IPS-18c (cell line): ENCODE measurements around the gene SLC7A1.

Experiments used
- H3K4me3 ChIP-seq: 2 replicates; pipeline ENCODE4 v1.7.0; 2013; ENCODE audit warnings: low read depth, mild to moderate bottlenecking, low read length, moderate library complexity; ENCODE audit not compliant: insufficient read depth
- H3K9me3 ChIP-seq: one replicate; pipeline ENCODE4 v1.6.1; 2013; ENCODE audit warnings: mild to moderate bottlenecking, low read length, moderate library complexity; ENCODE audit not compliant: control insufficient read depth, insufficient read depth

Gene SLC7A1

GRCh38 chr13:29509999-29510589, 85.4 kb downstream of the SLC7A1 start:
- Histone ChIP-seq H3K4me3 (no peak overlapping the region), H3K9me3 (no peaks in the 10 kb centered on the region)

GRCh38 chr13:29508876-29509252, 86.6 kb downstream of the SLC7A1 start:
- H3K4me3 ChIP-seq = no peak overlapping the region
- no peaks in the 10 kb centered on the region for H3K9me3 ChIP-seq

GRCh38 chr13:29508130-29508875, 87.2 kb downstream of the SLC7A1 start:
- H3K4me3 ChIP-seq = no peak overlapping the region
- no peaks in the 10 kb centered on the region for H3K9me3 ChIP-seq

GRCh38 chr13:29507356-29507755, 88.1 kb downstream of the SLC7A1 start:
- H3K4me3 ChIP-seq = no peak overlapping the region
- H3K9me3 ChIP-seq = no peaks in the 10 kb centered on the region

- no peaks in the 10 kb centered on the region for H3K9me3 ChIP-seq
- H3K4me3 ChIP-seq = no peak overlapping the region
Observed at GRCh38 chr13:29505950-29506349, 89.5 kb downstream of the SLC7A1 start.

GRCh38 chr13:29505511-29505910, 90.0 kb downstream of the SLC7A1 start:
- no peak overlapping the region for H3K4me3 ChIP-seq
- no peaks in the 10 kb centered on the region for H3K9me3 ChIP-seq

- Histone ChIP-seq H3K4me3 (no peak overlapping the region), H3K9me3 (no peaks in the 10 kb centered on the region)
Observed at GRCh38 chr13:29504691-29505090, 90.8 kb downstream of the SLC7A1 start.

- H3K4me3 ChIP-seq = peak overlapping the region; percentile 32
- no peaks in the 10 kb centered on the region for H3K9me3 ChIP-seq
Observed at GRCh38 chr13:29503041-29503837, 92.2 kb downstream of the SLC7A1 start.

GRCh38 chr13:29502391-29503008, 93.0 kb downstream of the SLC7A1 start:
- no peaks in the 10 kb centered on the region for H3K9me3 ChIP-seq
- peak overlapping the region; percentile 32; the same call in 1 of the 2 replicates for H3K4me3 ChIP-seq

GRCh38 chr13:29501674-29502073, 93.8 kb downstream of the SLC7A1 start:
- H3K4me3 ChIP-seq = no peak overlapping the region
- H3K9me3 ChIP-seq = no peaks in the 10 kb centered on the region

- no peak overlapping the region for H3K4me3 ChIP-seq
Observed at GRCh38 chr13:29500386-29500785, 95.1 kb downstream of the SLC7A1 start.

GRCh38 chr13:29499506-29500165, 95.9 kb downstream of the SLC7A1 start:
- no peak overlapping the region for H3K4me3 ChIP-seq

More at GRCh38 chr13:29500386-29500785, 95.1 kb downstream of the SLC7A1 start:
- H3K9me3 ChIP-seq = no peaks in the 10 kb centered on the region

GRCh38 chr13:29498426-29499040, 97.0 kb downstream of the SLC7A1 start:
- Histone ChIP-seq H3K4me3 (no peak overlapping the region), H3K9me3 (no peaks in the 10 kb centered on the region)

More at GRCh38 chr13:29499506-29500165, 95.9 kb downstream of the SLC7A1 start:
- no peaks in the 10 kb centered on the region for H3K9me3 ChIP-seq

- H3K9me3 ChIP-seq = no peaks in the 10 kb centered on the region
Observed at GRCh38 chr13:29497137-29497654, 98.3 kb downstream of the SLC7A1 start.

GRCh38 chr13:29496241-29496712, 99.2 kb downstream of the SLC7A1 start:
- no peak overlapping the region for H3K4me3 ChIP-seq
- H3K9me3 ChIP-seq = no peaks in the 10 kb centered on the region

More at GRCh38 chr13:29497137-29497654, 98.3 kb downstream of the SLC7A1 start:
- no peak overlapping the region for H3K4me3 ChIP-seq

GRCh38 chr13:29494520-29494919, 101.0 kb downstream of the SLC7A1 start:
- Histone ChIP-seq H3K4me3 (no peak overlapping the region), H3K9me3 (no peaks in the 10 kb centered on the region)
